ENCODE data around the gene DHX58.

Gene DHX58

GRCh38 chr17:42052346-42052877 lies 60.1 kb downstream of the DHX58 start:
- no peak for DNase-seq (ENCODE audit: low spot score)

- DNase-seq (ENCODE audit: low spot score) = no peak
These were observed 60.9 kb downstream of the DHX58 start for GRCh38 chr17:42051645-42052044.
